HG03378 (cell line): ENCODE results near the gene TEAD1.
"Not testable (repeated sequence)": the region's sequence is repeated elsewhere in the genome, so short reads cannot be mapped to it uniquely, and the experiment has no call there.

ENCODE experiments used
- ATAC-seq: cut with Tn5 transposase; IDR thresholded peaks from one replicate; pipeline ENCODE4 v1.9.1; 2021; ENCODE audit warnings: mild to moderate bottlenecking, moderate library complexity; ENCODE audit not compliant: unreplicated experiment

TEAD1 gene

GRCh38 chr11:12733091-12733490, 58.9 kb downstream of the TEAD1 start:
- ATAC-seq = no peak

GRCh38 chr11:12734625-12735024, 60.4 kb downstream of the TEAD1 start:
- no peak for ATAC-seq

GRCh38 chr11:12735262-12735661, 61.0 kb downstream of the TEAD1 start:
- no peak for ATAC-seq

GRCh38 chr11:12737024-12737423, 62.8 kb downstream of the TEAD1 start:
- no peak for ATAC-seq

- ATAC-seq = no peak
Observed at GRCh38 chr11:12741671-12742216, 67.5 kb downstream of the TEAD1 start.

- no peak for ATAC-seq
Observed at GRCh38 chr11:12743834-12744449, 69.7 kb downstream of the TEAD1 start.

GRCh38 chr11:12744826-12745502, 70.7 kb downstream of the TEAD1 start:
- no peak for ATAC-seq

GRCh38 chr11:12745787-12746186, 71.6 kb downstream of the TEAD1 start:
- ATAC-seq = no peak

GRCh38 chr11:12746593-12747097, 72.4 kb downstream of the TEAD1 start:
- ATAC-seq = no peak

GRCh38 chr11:12748561-12748960, 74.3 kb downstream of the TEAD1 start:
- no peak for ATAC-seq

- no peak for ATAC-seq
Observed at GRCh38 chr11:12749442-12749841, 75.2 kb downstream of the TEAD1 start.

- ATAC-seq = no peak
Observed at GRCh38 chr11:12750181-12750580, 76.0 kb downstream of the TEAD1 start.

GRCh38 chr11:12752868-12753524, 78.8 kb downstream of the TEAD1 start:
- ATAC-seq = no peak

- no peak for ATAC-seq
Observed at GRCh38 chr11:12754021-12754420, 79.8 kb downstream of the TEAD1 start.

- ATAC-seq = no peak
Observed at GRCh38 chr11:12754582-12755234, 80.5 kb downstream of the TEAD1 start.

GRCh38 chr11:12755510-12756453, 81.6 kb downstream of the TEAD1 start:
- ATAC-seq = no peak

- no peak for ATAC-seq
Observed at GRCh38 chr11:12756454-12756806, 82.2 kb downstream of the TEAD1 start.

- no peak for ATAC-seq
Observed at GRCh38 chr11:12756867-12757266, 82.6 kb downstream of the TEAD1 start.

- no peak for ATAC-seq
Observed at GRCh38 chr11:12757416-12757815, 83.2 kb downstream of the TEAD1 start.

- ATAC-seq = not testable (repeated sequence)
Observed at GRCh38 chr11:12758117-12758516, 83.9 kb downstream of the TEAD1 start.
